Activated naive CD8-positive, alpha-beta T cell (primary cell): ENCODE measurements around the gene KLHDC10.

Experiments
- H3K27ac Mint-ChIP-seq: one replicate; pipeline ENCODE4 v1.8.0; 2021; ENCODE audit warnings: mixed read lengths
- H3K27me3 Mint-ChIP-seq: one replicate; pipeline ENCODE4 v1.8.0; 2021; ENCODE audit warnings: mixed read lengths
- H3K36me3 Mint-ChIP-seq: one replicate; pipeline ENCODE4 v1.8.0; 2021; ENCODE audit warnings: mixed read lengths
- H3K4me1 Mint-ChIP-seq: one replicate; pipeline ENCODE4 v1.8.0; 2021; ENCODE audit warnings: low read depth, mixed read lengths
- H3K4me3 Mint-ChIP-seq: one replicate; pipeline ENCODE4 v1.8.0; 2021; ENCODE audit warnings: mild to moderate bottlenecking, mixed read lengths
- H3K9me3 Mint-ChIP-seq: one replicate; pipeline ENCODE4 v1.8.0; 2021; ENCODE audit warnings: low read depth, mixed read lengths

KLHDC10 gene

DNA sequence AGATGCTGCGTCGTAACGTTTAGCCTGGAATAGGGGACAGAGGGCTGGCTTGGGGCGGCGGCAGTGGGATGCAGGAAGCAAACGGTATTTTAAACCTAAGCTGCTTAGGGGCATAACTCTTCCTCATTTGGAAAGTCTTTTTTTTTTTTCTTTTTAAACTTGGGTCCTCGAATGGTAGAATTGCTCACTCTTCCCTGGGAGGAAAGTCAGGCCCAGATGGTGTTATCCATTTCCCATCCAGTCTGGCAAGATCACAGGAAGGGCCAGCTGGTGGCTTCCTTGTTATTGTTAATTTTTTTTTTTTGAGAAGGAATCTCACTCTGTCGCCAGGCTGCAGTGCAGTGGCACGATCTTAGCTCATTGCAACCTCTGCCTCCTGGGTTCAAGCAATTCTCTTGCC, 78.2 kb downstream of the KLHDC10 start:
- Mint-ChIP-seq H3K27ac (no peak overlapping the region), H3K9me3 (no peaks in the 10 kb centered on the region), H3K4me3 (no peak overlapping the region), H3K4me1 (no peaks in the 10 kb centered on the region), H3K27me3 (no peaks in the 10 kb centered on the region), H3K36me3 (no peaks in the 10 kb centered on the region)

DNA sequence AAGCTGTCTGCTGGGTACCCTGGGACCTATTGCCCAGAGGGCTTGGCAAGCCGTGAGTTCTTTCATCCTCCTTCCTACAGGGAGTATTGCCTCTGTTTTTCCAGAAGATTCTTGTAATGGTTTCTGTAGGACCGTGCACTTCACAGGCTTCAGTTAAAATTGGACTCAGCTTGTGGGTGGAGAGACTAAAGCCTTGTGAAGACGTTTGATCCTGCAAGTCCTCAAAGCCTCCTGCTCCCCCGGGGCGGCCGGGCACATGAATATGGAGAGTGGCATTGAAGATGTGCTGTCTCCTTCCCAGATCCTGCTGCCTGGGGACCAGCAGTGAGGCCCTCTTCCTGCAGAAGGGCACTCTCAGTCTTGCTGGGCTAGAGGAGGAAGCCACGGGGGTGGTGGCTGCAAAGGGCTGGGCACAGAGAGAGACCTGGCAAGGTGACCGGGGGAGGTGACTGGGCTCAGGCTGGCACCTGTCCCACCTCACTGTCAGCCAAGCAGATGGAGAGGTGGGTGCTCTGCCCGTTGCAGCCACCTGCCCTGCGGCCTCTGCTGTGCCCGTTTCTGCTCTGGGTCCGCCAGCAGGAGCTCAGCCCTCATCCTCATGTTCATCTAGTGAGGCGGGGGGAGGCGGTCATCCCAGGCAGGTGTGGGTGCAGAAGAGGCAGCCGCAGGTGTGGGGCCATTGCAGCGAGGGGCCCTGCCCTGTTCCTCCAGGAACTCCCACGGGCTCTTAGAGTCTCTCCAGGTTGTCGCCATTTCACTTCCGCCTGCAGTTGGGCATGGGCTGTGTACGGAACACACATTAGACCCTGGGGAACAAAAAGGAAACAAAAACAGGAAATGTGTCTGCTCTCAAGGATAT, 79.2 kb downstream of the KLHDC10 start:
- Mint-ChIP-seq H3K4me1 (no peaks in the 10 kb centered on the region), H3K36me3 (no peaks in the 10 kb centered on the region), H3K9me3 (no peaks in the 10 kb centered on the region), H3K4me3 (no peak overlapping the region), H3K27me3 (no peaks in the 10 kb centered on the region), H3K27ac (no peak overlapping the region)

DNA sequence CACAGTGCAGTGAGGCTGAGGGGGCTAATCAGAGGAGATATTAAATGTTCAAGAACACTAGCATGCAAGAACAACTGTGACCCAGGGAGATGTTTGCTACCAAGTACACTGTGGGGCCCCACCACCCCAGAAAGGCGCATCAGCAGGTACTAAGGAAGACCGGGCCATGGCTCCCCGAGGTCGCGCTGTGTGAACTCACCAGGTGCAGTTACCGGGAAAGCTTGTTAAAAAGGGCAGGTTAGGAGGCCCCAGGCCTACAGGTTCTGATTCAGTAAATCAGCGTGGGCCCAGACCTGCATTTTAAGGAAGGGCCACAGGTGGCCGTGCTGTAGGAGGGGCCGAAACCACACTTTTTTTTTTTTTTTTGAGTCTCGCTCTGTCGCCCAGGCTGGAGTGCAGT, 80.3 kb downstream of the KLHDC10 start:
- H3K9me3 Mint-ChIP-seq = no peaks in the 10 kb centered on the region
- H3K27me3 Mint-ChIP-seq = peaks cover 1% of the 10 kb centered on the region
- no peak overlapping the region for H3K4me3 Mint-ChIP-seq
- H3K4me1 Mint-ChIP-seq = no peaks in the 10 kb centered on the region
- H3K36me3 Mint-ChIP-seq = no peaks in the 10 kb centered on the region
- peak overlapping the region; percentile 46 for H3K27ac Mint-ChIP-seq

DNA sequence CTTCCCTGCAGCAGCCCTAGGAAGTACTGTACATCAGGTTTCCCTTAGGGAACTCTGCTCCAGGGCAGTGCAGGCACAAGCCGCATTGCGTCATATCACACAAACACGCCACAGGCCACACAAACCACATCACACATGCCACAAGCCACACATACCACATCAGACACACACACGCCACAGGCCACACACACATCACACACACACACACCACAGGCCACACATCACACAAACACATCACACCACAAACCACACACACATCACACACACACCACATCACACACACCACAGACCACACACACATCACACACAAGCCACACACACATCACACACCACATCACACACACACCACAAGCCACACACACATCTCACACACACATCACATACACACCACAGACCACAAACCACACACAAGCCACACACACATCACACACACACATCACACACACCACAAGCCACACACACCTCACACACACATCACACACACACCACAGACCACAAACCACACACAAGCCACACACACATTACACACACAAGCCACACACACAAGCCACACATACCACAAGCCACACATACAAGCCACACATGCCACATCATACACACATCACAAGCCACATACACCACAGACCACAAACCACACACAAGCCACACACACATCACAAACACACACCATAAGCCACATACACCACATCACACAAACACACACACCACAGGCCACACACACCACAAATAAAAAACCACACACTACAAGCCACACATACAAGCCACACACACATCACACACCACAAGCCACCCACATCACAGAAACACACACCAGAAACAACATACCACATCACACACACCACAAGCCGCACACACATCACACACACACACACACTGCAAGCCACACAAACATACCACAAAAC, 81.5 kb downstream of the KLHDC10 start:
- no peak overlapping the region for H3K27ac Mint-ChIP-seq
- H3K9me3 Mint-ChIP-seq = no peaks in the 10 kb centered on the region
- H3K4me1 Mint-ChIP-seq = no peaks in the 10 kb centered on the region
- H3K4me3 Mint-ChIP-seq = no peak overlapping the region
- H3K36me3 Mint-ChIP-seq = no peaks in the 10 kb centered on the region
- H3K27me3 Mint-ChIP-seq = peaks cover 2% of the 10 kb centered on the region

DNA sequence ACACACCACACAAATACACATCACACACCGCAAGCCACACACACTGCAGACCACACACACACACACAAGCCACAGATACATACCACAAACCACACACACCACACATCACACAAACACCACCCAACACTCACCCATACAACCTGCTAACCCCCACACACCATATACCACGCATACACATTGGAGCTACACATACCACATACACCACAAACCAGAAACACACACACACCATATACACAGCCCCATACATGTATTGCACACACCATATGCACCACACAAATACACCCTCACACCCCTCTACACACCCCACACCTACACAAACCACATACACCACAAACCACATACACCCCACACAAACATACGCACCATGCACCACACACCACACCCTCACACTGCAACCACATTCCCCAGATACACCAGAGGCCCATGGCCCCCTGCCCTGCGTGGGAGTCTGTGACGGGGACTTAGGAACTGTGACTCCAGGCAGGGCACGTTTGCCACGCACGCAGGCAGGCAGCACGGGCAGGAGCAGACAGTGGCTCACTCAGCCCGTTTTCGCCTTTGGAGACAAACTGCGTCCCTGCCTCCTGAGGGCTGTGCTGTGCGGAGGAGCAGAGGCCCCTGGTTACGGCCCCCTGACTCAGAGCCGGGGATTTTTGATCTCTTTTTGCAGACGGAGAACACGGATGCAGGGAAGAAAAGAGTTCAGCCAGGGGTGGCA, 82.3 kb downstream of the KLHDC10 start:
- Mint-ChIP-seq H3K36me3 (peaks cover 4% of the 10 kb centered on the region), H3K27me3 (peaks cover 2% of the 10 kb centered on the region), H3K4me1 (no peaks in the 10 kb centered on the region), H3K27ac (no peak overlapping the region), H3K4me3 (no peak overlapping the region), H3K9me3 (no peaks in the 10 kb centered on the region)

DNA sequence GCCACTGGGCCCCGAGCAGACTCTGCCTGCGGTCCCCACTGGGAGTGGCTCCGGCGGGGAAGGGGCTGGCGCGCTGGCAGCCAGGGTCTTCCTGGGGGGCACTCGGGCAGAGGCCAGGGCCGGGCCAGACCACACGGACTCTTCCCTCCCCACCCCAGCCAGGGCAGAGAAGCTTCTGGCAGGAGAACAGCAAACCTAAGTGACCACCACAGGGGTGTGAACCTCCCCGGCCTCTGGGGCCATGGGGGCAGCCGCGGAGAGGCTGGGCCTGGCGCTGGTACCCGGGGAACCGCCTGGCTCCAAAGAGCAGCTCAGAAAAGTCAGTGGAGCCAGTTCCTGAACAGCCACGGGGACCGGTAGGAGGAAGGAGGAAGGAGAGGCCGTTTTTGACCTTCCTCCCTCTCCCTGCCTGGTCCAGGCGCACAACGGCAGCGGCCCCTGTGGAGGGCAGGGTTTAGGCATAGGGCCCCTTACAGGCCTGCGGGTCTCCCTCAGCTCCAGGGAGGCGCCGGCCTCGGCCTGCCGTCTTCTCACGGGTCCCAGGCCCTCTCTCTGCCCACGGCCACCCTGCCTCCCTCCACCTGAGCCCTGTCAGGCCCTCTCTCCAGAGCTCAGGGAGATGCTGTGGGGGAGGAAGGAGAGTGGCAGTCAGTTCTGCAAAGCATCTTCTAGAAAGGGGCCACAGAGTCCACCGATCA, 83.0 kb downstream of the KLHDC10 start:
- peaks cover 2% of the 10 kb centered on the region for H3K27me3 Mint-ChIP-seq
- peaks cover 4% of the 10 kb centered on the region for H3K9me3 Mint-ChIP-seq
- H3K27ac Mint-ChIP-seq = no peak overlapping the region
- H3K36me3 Mint-ChIP-seq = peaks cover 4% of the 10 kb centered on the region
- H3K4me3 Mint-ChIP-seq = no peak overlapping the region
- H3K4me1 Mint-ChIP-seq = no peaks in the 10 kb centered on the region

DNA sequence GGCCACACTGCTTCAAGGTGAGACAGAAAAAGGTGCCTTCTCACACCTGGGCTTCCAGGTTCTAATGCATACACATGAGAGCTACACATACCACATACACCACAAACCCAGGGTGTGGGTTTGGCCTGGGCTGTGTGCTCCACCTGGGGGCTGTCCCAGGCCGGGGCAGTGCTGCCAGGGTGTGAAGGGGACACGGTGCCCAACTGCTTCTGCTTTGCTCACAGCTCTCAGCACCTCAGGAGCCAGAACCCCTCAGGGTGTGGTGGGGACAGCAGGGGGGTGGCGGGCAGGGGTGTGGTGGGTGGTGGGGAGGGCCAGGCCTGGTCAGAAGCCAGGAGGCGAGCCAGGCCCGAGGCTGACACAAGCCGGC, 83.8 kb downstream of the KLHDC10 start:
- Mint-ChIP-seq H3K27me3 (peaks cover 2% of the 10 kb centered on the region), H3K27ac (no peak overlapping the region), H3K4me3 (no peak overlapping the region)

DNA sequence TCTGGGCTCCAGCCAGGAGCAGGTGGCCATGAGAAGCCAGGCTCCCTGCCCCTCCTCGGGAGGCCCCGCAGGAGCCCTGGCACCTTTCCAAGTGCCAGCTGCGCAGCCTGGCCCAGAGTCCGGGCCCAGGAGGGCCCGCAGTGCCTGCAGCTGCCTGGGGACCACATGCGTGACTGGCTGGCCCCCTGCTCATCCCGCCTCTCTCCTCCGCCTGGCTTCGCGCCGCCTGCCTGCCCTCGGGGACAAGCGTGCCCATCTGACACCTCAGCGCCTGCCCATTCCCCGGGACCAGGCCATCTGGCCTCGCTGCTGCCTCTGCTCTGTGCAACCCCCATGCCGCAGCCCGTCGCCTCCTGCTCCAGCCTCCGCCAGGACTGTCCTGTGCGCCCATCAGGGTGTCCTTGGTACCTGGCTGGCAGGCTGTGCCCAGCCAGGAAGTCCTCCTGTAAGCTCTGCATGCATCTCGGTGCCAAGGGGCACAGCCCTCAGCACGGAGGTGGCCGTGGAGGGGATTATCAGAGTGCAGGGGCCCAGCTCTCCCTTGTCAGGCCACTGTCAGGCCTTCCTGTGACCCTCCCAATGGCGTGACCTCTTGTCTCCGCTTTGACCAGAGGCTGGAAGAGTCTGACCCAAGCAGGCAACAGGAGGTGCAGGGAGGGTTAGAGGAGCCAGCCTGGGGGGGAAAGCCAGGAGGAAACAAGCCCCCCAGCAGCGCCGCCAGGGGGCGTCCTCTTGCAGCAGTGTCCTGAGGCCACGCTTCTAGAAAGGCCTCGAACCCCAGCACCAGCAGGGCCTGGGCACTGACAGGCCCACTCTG, 84.4 kb downstream of the KLHDC10 start:
- Mint-ChIP-seq H3K36me3 (peaks cover 12% of the 10 kb centered on the region), H3K4me1 (no peaks in the 10 kb centered on the region), H3K27me3 (peaks cover 2% of the 10 kb centered on the region), H3K27ac (no peak overlapping the region), H3K4me3 (no peak overlapping the region), H3K9me3 (peaks cover 4% of the 10 kb centered on the region)

More for the DNA sequence above, 83.8 kb downstream of the KLHDC10 start:
- no peaks in the 10 kb centered on the region for H3K4me1 Mint-ChIP-seq
- H3K9me3 Mint-ChIP-seq = peaks cover 4% of the 10 kb centered on the region
- H3K36me3 Mint-ChIP-seq = peaks cover 6% of the 10 kb centered on the region

DNA sequence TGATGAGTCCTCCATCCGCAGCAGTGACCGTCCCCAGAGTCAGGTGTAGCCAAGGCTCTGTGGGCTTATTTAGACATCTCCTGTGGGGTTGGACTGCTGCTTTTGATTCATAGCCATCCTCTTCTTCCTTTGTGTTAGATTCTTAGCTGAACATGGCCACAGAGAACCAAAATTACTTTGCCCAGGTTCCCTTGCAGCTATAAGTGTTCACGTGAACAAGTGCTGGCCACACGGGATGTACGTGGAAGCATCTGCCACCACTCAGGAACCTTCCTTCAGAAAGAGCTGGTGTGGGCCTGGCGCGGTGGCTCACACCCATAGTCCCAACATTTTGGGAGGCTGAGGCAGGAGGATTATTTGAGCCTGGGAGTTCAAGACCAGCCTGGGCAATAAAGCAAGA, 85.8 kb downstream of the KLHDC10 start:
- Mint-ChIP-seq H3K4me3 (no peak overlapping the region), H3K27me3 (peaks cover 2% of the 10 kb centered on the region), H3K9me3 (peaks cover 8% of the 10 kb centered on the region), H3K27ac (no peak overlapping the region), H3K36me3 (peaks cover 25% of the 10 kb centered on the region), H3K4me1 (no peaks in the 10 kb centered on the region)

DNA sequence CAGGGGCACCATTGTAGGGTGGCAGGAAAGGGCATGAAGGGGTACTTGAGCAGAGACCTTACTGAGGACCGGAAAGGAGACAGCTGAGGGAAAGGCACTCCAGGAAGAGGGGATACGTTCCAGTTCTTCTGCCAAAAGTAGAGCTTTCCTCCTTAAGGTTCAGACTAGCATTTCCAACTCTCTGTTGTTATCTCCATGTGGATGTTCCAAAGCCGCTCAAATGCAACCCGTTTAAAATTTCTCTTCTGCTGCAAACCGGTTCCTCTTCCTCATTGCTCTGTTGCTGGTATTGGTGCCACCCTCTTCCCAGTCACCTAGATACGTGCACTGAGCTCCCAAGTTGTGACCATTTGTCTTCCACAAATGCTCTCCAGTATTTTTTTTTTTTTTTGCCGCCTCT, 87.4 kb downstream of the KLHDC10 start:
- Mint-ChIP-seq H3K4me1 (no peaks in the 10 kb centered on the region), H3K36me3 (peaks cover 32% of the 10 kb centered on the region), H3K27ac (no peak overlapping the region), H3K27me3 (peaks cover 2% of the 10 kb centered on the region), H3K9me3 (peaks cover 8% of the 10 kb centered on the region), H3K4me3 (no peak overlapping the region)

DNA sequence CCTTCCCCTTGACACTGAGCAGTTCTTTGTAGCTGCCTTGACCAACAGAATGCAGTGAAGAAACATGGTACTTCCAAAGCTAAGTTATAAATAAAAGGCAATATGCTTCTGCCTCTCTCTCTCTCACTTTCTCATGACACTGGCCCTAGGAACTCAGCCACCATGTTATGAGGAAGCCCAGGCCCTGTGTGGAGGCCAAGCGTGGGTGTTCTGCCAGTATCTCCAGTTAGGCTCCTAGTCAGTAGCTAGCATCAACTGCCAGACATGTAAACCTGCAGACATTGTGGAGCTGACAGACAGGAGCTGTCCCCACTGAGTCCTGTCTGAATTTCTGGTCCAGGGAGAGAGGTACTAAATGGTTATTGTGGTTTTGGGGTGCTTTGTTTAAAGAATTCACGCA, 89.7 kb downstream of the KLHDC10 start:
- no peaks in the 10 kb centered on the region for H3K4me1 Mint-ChIP-seq
- peaks cover 44% of the 10 kb centered on the region for H3K36me3 Mint-ChIP-seq

DNA sequence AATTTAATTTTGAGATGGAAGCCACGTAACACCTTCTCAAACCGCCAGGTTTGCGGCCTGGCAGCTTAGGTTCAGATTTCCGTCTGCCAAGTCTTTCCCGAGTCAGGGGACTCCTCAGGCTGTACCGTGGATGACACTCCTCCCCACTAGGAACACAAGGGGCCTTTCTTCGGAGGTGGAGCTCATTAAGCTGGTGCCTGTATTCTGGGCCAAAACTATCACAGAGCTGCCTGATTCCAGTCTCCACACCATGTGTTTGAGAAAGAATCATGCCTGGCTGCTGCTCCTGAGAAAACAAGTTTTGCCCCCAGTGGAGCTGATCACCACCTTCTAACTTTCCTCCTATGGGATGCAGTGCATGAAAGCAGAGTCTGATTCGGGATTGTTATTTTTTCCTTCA, 90.1 kb downstream of the KLHDC10 start:
- H3K9me3 Mint-ChIP-seq = peaks cover 8% of the 10 kb centered on the region
- no peak overlapping the region for H3K4me3 Mint-ChIP-seq
- H3K36me3 Mint-ChIP-seq = peaks cover 46% of the 10 kb centered on the region
- H3K27me3 Mint-ChIP-seq = peaks cover 2% of the 10 kb centered on the region
- H3K4me1 Mint-ChIP-seq = no peaks in the 10 kb centered on the region
- no peak overlapping the region for H3K27ac Mint-ChIP-seq

More for the DNA sequence above, 89.7 kb downstream of the KLHDC10 start:
- Mint-ChIP-seq H3K4me3 (no peak overlapping the region), H3K9me3 (peaks cover 8% of the 10 kb centered on the region), H3K27me3 (peaks cover 2% of the 10 kb centered on the region), H3K27ac (no peak overlapping the region)

DNA sequence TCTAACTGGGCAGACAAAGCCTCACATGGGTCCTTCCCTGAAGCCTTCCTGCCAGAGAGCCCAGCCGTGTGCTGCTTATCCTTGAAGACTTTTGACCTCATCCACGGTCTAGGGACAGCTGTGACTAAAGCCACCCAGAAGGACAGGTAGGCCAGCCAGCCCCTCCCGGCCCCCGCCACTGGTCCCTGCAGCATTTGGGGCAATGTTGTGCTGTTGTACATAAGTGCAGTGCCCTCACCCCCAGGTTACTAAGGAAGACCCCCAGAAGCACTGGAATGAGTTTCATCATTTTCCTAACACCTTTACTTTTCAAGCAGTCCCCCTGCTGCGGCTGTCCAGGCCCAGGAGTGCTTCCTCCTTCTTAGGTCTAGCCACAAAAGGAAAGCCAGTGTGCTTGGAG, 91.9 kb downstream of the KLHDC10 start:
- Mint-ChIP-seq H3K4me1 (no peaks in the 10 kb centered on the region), H3K9me3 (peaks cover 8% of the 10 kb centered on the region), H3K4me3 (no peak overlapping the region), H3K36me3 (peaks cover 50% of the 10 kb centered on the region), H3K27ac (no peak overlapping the region), H3K27me3 (no peaks in the 10 kb centered on the region)
